ENCODE results near the gene ADRM1.

The ADRM1 gene

DNA sequence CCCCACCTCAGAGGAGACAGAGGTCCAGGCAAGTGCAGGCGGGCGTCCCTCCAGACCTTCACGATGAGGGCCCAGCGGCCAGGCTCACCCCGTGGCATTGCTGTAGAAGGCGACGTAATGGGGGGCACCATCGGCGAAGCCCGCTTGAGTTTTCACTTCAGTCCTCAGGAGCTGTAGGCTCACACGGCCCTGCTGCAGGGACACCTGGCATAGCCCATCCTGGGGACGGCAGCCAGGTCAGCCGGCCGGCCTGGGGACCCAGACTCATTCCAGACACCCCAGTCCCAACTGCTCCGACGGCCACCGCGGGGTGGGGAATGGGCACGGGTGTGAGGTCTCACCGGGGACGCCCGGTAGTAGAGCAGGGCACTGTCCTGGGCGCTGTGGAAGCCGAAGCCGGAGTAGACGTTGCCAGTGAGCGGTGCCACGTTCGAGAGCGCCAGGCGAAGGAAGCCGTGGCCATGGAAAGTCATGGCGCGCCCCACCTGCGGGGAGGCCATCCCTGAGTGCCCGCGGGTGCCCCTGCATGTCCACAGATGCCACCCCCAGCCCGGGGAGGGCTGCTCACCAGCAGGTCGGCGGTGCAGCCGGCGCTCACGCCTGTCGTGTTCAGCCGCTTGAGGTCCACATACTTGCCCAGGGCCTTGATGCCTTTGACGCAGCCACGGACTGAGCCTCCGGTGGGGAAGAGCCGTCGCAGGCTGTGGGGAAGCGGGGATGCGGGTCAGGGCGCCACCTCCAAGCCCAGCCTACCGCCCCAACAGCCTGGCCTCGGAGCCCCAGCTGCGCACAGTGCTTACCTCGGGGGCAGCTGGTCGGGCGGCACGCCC, 9.2 kb downstream of the ADRM1 start:
- no peak for DNase-seq (ENCODE audit: low spot score)

DNA sequence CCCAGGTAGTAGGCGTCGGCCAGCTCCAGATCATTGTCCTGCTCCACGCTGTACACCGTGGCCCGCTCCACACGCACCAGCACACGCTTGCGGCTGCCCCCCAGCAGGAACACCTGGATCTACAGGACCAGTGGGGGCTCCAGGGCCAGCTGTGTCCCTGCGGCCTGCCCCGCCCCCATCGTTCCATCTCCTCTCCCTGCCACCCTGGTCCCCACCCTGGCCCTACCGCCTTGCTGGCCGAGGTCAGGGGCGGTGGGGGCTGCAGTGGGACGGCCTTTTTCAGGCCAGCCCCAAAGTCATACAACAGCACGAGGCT, 9.8 kb downstream of the ADRM1 start:
- DNase-seq (ENCODE audit: low spot score), result no peak

GRCh38 chr20:62313021-62313420, 10.2 kb downstream of the ADRM1 start:
- no peak for DNase-seq (ENCODE audit: low spot score)

- no peak for DNase-seq (ENCODE audit: low spot score)
Measured at GRCh38 chr20:62313460-62314338, 10.9 kb downstream of the ADRM1 start.

DNA sequence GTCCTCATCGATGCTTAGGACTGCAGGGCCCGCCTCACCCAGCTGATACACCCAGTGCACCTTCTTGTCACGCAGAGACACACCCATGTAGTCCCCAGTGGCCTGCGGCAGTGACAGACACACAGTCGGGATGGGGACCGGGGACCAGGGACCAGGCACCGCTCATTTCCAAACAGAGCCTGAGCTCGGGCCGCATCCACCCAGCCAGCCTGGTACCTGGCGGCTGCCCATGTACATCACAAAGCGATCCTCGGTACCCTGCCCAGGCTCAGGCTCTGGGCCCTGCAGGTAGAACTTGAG, 11.5 kb downstream of the ADRM1 start:
- DNase-seq (ENCODE audit: low spot score), result no peak

- no peak for DNase-seq (ENCODE audit: low spot score)
Measured at GRCh38 chr20:62314711-62315302, 12.0 kb downstream of the ADRM1 start.

- DNase-seq (ENCODE audit: low spot score), result no peak
Measured at GRCh38 chr20:62315773-62316172, 13.0 kb downstream of the ADRM1 start.

- no peak for DNase-seq (ENCODE audit: low spot score)
Measured at GRCh38 chr20:62316331-62317166, 13.8 kb downstream of the ADRM1 start.

DNA sequence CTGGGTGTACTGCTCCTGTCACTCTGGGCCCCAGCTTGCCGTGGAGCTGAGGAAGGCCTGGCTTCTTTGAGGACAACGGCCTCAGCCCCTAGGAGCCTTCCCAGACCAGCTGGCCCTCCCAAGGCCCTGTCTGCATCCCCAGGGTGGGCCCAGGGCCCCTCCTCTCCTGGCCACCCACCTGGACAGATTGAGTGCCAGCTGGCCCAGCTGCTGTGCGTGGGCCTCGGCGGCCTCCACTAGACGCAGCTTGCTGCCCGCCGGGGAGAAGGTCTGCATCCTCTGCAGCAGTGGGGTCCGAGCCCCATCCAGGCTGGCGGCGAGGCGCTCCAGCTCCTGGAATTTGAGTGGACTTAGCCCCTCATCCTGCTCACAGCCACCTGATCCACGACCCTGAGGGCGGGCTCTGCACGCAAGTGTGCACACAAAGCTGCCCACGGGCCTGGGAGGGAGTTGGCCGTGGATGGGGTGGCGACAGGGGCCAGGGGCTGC, 14.4 kb downstream of the ADRM1 start:
- DNase-seq (ENCODE audit: low spot score), result no peak

DNA sequence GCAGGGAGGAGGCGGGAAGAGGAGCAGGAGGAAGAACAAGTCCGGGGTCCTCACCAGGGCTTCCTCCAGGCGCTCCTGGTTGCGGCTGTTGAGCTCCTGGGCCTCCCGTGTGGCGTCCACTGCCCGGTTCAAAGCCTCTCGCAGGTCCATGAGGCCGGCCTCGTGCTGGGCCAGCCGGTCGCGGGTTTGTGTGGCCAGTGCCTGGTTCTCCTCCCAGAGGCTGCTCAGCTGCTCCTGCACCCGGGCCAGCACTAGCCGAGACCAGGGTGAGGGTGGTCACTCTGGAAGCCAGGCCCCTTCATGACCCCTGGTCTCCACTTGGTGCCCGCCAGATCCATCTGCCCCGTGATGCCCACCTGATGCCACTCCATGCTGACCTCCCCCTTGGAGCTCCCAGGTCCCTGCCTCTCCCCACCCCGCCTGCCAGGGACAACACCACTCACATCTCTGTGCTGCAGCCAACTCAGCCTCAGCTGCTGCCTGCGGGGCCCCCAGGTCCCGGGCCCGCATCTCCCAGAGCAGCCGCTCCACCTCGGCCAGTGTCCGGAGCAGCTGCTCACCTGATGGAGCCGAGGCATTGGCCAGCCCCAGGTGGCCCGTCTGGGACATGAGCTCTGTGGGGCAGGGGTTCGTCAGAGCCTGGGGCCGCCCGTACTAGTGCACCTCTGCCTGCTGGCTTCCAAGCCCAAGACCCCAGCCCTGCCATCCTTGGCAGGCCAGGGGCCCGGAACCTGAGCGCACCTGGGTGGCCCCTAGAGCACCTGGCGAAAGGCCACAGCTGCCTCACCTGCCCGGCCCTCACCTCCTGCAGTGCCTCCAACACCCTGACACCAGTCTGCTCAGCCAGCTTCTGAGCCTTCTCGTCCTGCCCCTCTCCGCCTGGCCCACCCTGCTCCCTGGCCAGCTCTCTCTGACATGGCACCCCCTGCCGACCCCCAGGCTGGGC, 15.9 kb downstream of the ADRM1 start:
- DNase-seq (ENCODE audit: low spot score), result no peak

GRCh38 chr20:62319346-62319909, 16.6 kb downstream of the ADRM1 start:
- DNase-seq (ENCODE audit: low spot score), result no peak

DNA sequence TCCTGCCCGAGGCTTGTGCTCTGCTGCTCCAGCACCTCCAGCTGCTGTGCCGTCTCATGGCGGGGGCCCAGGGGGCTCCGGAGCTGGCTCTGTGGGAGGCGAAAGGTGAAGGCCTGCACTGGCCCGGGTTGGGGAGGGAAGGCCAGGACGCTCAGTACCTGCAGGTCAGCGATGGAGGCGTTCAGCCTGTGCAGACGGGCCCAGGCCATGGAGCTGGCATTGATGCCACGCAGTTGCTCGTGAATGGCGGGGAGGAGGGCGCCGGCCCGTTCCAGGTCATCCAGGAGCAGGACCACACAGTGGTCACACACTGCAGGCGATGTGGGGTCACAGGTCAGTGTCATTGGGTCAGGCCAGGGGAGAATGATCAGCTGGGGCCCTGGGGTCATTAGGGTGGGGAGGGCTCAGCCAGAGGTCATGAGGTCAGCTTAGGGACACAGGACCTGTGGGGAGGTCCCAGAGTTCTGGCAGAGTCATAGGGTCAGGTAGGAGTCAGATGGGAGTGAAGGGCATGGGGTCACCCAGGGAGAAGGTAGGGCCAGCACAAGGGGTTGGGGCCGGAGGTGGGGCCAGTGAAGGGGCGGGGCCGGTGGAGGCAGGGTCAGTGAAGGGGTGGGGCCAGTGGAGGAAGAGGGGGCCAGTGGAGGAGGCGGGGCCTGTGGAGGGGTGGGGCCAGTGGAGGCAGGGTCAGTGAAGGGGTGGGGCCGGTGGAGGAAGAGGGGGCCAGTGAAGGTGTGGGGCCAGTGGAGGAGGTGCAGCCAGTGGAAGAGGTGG, 18.0 kb downstream of the ADRM1 start:
- DNase-seq (ENCODE audit: low spot score), result no peak

GRCh38 chr20:62321521-62321948, 18.7 kb downstream of the ADRM1 start:
- DNase-seq (ENCODE audit: low spot score), result no peak

GRCh38 chr20:62321975-62322374, 19.2 kb downstream of the ADRM1 start:
- DNase-seq (ENCODE audit: low spot score), result no peak

- no peak for DNase-seq (ENCODE audit: low spot score)
Measured at GRCh38 chr20:62322492-62323041, 19.8 kb downstream of the ADRM1 start.

DNA sequence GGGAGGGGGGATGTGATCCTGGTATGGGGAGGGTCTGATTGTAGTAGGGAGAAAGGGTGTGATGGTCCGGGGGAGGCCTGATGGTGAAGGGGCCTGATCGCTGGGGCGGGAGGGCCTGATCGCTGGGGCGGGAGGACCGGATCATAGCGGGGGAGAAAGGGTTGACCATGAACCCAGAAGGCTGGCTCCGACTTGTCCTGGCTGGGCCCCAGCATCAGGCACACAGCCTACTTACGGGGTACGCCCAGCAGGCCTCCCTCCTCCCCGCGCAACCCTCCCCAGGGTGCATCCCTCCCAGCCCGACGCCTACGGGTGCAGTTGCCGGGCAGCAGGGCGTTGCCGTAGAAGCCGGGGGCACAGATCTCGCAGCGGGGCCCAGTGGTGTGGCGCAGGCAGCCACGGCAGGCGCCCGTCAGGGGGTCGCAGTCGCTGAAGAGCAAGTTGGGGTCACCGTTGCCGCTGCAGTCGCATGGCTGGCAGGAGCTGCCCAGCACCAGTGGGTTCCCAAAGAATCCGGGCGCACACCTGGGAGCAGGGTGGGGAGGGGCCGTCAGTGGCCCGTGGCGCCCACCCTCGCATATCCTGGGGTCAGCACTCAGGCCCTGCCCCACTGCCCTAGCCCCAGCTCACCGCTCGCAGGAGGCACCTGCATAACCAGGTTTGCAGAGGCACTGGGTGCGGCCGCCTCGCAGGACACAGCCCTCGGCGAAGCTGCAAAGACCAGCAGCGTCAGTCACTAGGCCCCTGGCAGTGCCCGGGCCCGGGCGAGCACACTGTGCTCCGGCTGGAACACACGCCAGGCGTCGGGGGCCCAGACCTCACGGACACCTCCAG, 20.6 kb downstream of the ADRM1 start:
- no peak for DNase-seq (ENCODE audit: low spot score)

GRCh38 chr20:62323980-62324906, 21.4 kb downstream of the ADRM1 start:
- no peak for DNase-seq (ENCODE audit: low spot score)
